Activated CD4-positive, alpha-beta T cell treated with anti-CD3 and anti-CD28 coated beads for 48 hours (primary cell): ENCODE measurements around the gene ITPK1.

ENCODE experiments used
- DNase-seq: peaks from one replicate; pipeline ENCODE4 v3.0.0-alpha.2; 2020

Gene ITPK1

GRCh38 chr14:92984082-92984788 lies 131.5 kb downstream of the ITPK1 start:
- DNase-seq: no peak

GRCh38 chr14:92982956-92983355 lies 132.8 kb downstream of the ITPK1 start:
- no peak for DNase-seq

- DNase-seq: no peak
Measured at GRCh38 chr14:92981726-92982125, 134.0 kb downstream of the ITPK1 start.

GRCh38 chr14:92980866-92981265 lies 134.9 kb downstream of the ITPK1 start:
- no peak for DNase-seq

- no peak for DNase-seq
Measured at GRCh38 chr14:92978229-92979021, 137.3 kb downstream of the ITPK1 start.

GRCh38 chr14:92976268-92976667 lies 139.5 kb downstream of the ITPK1 start:
- DNase-seq: no peak

GRCh38 chr14:92974541-92975345 lies 141.0 kb downstream of the ITPK1 start:
- no peak for DNase-seq

GRCh38 chr14:92973798-92974372 lies 141.8 kb downstream of the ITPK1 start:
- DNase-seq: no peak

GRCh38 chr14:92973261-92973797 lies 142.4 kb downstream of the ITPK1 start:
- DNase-seq: peak; percentile 61

- no peak for DNase-seq
Measured at GRCh38 chr14:92971601-92972180, 144.0 kb downstream of the ITPK1 start.

GRCh38 chr14:92970271-92970670 lies 145.5 kb downstream of the ITPK1 start:
- DNase-seq: no peak

- no peak for DNase-seq
Measured at GRCh38 chr14:92969871-92970270, 145.9 kb downstream of the ITPK1 start.

- DNase-seq: no peak
Measured at GRCh38 chr14:92969430-92969829, 146.3 kb downstream of the ITPK1 start.

- DNase-seq: no peak
Measured at GRCh38 chr14:92968291-92969020, 147.3 kb downstream of the ITPK1 start.

GRCh38 chr14:92967346-92967926 lies 148.3 kb downstream of the ITPK1 start:
- no peak for DNase-seq

GRCh38 chr14:92965281-92965680 lies 150.4 kb downstream of the ITPK1 start:
- DNase-seq: no peak

GRCh38 chr14:92964124-92965109 lies 151.3 kb downstream of the ITPK1 start:
- no peak for DNase-seq

GRCh38 chr14:92963301-92964123 lies 152.2 kb downstream of the ITPK1 start:
- no peak for DNase-seq

GRCh38 chr14:92962831-92963095 lies 153.0 kb downstream of the ITPK1 start:
- DNase-seq: no peak
